Psoas muscle (tissue), 8 donors: ENCODE measurements around the gene RASSF10. TPM values are rescaled to one million over a fixed set of nuclear protein-coding genes. Genes with fewer than 3 reads are reported as not detected.

ENCODE experiments used
- ATAC-seq, 4 donors: fragments of 200-7000 bp; cut with Tn5 transposase; one replicate each; pipeline ENCODE4 v1.9.1; 2020; ENCODE audit warnings: moderate library complexity in 3 of 4, mild to moderate bottlenecking in 2 of 4
- DNase-seq, 2 donors: peaks; one replicate each; pipeline ENCODE4 v3.0.0-alpha.2; 2020
- H3K27ac ChIP-seq: fragments of 200-600 bp; one replicate; pipeline ENCODE4 v1.8.0; 2022
- H3K27me3 ChIP-seq, 3 donors: fragments of 200-600 bp in 1 of 3; one replicate each; pipeline versions ENCODE4 v1.6.1 to v1.8.0; 2013 to 2022; ENCODE audit warnings: low read length in 2 of 3, mild to moderate bottlenecking in 2 of 3, moderate library complexity in 1 of 3; ENCODE audit not compliant: insufficient read depth in 3 of 3
- H3K36me3 ChIP-seq, 2 donors: fragments of 200-600 bp in 1 of 2; one replicate each; pipeline versions ENCODE4 v1.6.1 to v1.8.0; 2013 to 2022; ENCODE audit warnings: low read depth in 1 of 2, mild to moderate bottlenecking in 1 of 2, moderate library complexity in 1 of 2; ENCODE audit not compliant: insufficient read depth in 1 of 2
- H3K4me1 ChIP-seq: fragments of 200-600 bp; one replicate; pipeline ENCODE4 v1.8.0; 2022
- H3K4me3 ChIP-seq: fragments of 200-600 bp; one replicate; pipeline ENCODE4 v1.8.0; 2022; ENCODE audit warnings: mild to moderate bottlenecking
- H3K9me3 ChIP-seq: fragments of 200-600 bp; one replicate; pipeline ENCODE4 v1.8.0; 2022
- CTCF ChIP-seq: fragments of 200-600 bp; IDR thresholded peaks from one replicate; pipeline ENCODE4 v1.8.0; 2022; ENCODE audit warnings: antibody characterized with exemption
- WGBS, 3 donors: extraction: QIAGEN DNeasy Blood & Tissue Kit; methylation state at CpG; one replicate each; pipeline versions ENCODE4 v1.1.6 to v1.1.7; 2013; 5-methylcytosine and 5-hydroxymethylcytosine counted together
- intact Hi-C, 2 donors: fragments of 100-400 bp; cut with DNase I; formaldehyde crosslinking; loops; one replicate each; pipeline versions ENCODE4 v1.11.0 to v1.14.2; 2022
- polyA plus RNA-seq, 3 donors: library from polyadenylated mRNA; stranded (reverse); fragments of 200-250 nt; gene quantifications; one replicate each; pipeline ENCODE4 v1.2.3, GENCODE V29; 2013
- total RNA-seq, 4 donors: library from RNA; stranded (reverse); fragmentation: NEBNext Ultra II Directional in 2 of 4; extraction: Animal tissue kit (Norgen Biotek cat#: 25700) in 2 of 4; gene quantifications; one replicate each; pipeline versions ENCODE4 v1.2.1 to v1.2.4, GENCODE V29; 2021 to 2023
- donor health status: healthy with polysubstance abuse.
- donor health status: DM: no; HTN: no; CAD: no; lungs with moderate emphysema.
- donor health status: Bipolar disorder and iron deficiency.
- donor health status: healthy.
- donor health status: DM: yes; HTN: yes; CAD: no.
- donor health status: DM: no; HTN: no; CAD: no.
- donor health status: DM: no; HTN: no; CAD: no.
- donor health status: DM: yes; HTN: yes; CAD: no.

RASSF10 gene
- total and polyA plus RNA-seq, 7 donors = 0.03 to 0.49 (median 0.26) TPM

DNA sequence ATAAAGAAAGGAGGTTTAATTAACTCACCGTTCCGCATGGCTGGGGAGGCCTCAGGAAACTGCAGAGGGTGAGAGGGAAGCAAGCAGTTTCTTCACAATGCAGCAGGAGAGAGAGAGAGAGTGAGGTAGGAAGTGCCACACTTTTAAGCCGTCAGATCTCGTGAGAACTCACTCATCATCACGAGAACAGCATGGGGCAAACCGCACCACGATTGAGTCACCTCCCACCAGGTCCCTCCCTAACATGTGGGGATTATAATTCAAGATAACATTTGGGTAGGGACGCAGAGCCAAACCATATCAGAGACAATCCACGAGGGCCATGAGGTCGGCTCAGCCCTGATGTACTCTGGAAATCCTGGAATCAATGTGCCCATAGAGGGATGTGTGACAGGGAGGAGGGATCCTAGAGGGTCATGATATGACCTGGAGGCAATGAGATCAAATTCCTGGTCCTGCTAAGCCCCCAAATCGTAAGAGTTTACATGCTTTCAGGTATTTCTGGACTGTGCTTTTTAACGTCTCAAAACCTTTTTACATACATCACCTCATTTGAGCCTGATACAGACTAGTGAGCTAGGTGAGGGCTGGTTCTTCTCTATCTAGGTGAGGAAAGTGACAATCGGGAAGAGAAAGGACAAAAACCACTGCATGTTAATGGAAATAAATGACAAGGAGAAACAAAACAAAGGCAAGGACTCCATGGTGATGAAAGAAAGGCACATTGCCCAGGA is 19.5 kb upstream of the RASSF10 start:
- 68 to 78% (median 77%) methylated on average over 13 of the region's 13 CpGs for WGBS, 3 donors
- no peak overlapping the region for H3K27ac ChIP-seq

DNA sequence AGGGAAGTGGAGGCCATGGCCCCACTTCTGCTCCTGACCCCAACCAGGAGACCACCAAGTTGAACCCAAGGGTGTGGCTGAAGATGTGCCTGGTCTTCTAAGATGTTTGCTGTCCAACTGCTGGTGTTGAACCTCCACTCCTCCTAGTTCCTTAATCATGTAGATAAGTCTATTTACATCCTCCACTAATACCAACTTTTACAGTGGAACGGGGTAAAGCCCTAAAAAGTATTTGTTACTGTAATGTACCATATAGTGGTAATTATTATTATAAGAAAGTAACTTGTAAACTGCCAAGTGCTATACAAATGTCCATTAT is 19.0 kb upstream of the RASSF10 start:
- no peaks in the 10 kb centered on the region for H3K9me3 ChIP-seq
- WGBS, 3 donors = 88 to 93% (median 93%) methylated on average over 1 of the region's 1 CpG
- no peak for TF ChIP-seq CTCF
- no peak for DNase-seq
- no peaks in the 10 kb centered on the region for H3K36me3 ChIP-seq
- no peaks in the 10 kb centered on the region for H3K4me1 ChIP-seq
- intact Hi-C loops = no loop called here
- no peak for ATAC-seq
- H3K4me3 ChIP-seq = no peak overlapping the region
- H3K27me3 ChIP-seq = no peaks in the 10 kb centered on the region
- no peak overlapping the region for H3K27ac ChIP-seq

More for the DNA sequence above, 19.5 kb upstream of the RASSF10 start:
- no peaks in the 10 kb centered on the region for H3K27me3 ChIP-seq
- intact Hi-C loops = no loop called here
- TF ChIP-seq CTCF = no peak
- no peaks in the 10 kb centered on the region for H3K4me1 ChIP-seq
- no peaks in the 10 kb centered on the region for H3K36me3 ChIP-seq
- no peaks in the 10 kb centered on the region for H3K9me3 ChIP-seq
- ATAC-seq = no peak
- DNase-seq = no peak
- no peak overlapping the region for H3K4me3 ChIP-seq

DNA sequence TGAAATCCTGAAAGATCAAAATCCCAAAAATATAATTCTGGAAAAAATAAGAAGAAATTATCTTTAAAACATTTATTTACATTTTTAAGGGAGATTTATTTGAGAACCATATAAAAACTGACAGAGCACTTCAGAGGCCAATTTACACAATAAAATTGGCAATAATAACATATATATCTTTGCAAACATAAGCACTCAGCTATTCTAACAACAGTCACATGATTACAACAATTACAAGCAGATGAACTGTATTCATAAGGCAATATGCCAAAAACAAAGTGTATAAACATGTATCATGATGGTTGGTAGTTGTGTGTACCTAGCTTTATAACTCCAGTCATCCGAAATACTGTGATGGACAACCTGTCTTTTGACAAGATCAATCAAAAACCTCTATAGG is 17.7 kb upstream of the RASSF10 start:
- TF ChIP-seq CTCF = no peak
- H3K9me3 ChIP-seq = no peaks in the 10 kb centered on the region
- no peaks in the 10 kb centered on the region for H3K36me3 ChIP-seq
- intact Hi-C loops = no loop called here
- 95 to 97% (median 95%) methylated on average over 1 of the region's 1 CpG for WGBS, 3 donors
- no peak for DNase-seq
- no peaks in the 10 kb centered on the region for H3K4me1 ChIP-seq
- ATAC-seq = no peak
- H3K27me3 ChIP-seq = no peaks in the 10 kb centered on the region
- no peak overlapping the region for H3K4me3 ChIP-seq
- H3K27ac ChIP-seq = no peak overlapping the region

DNA sequence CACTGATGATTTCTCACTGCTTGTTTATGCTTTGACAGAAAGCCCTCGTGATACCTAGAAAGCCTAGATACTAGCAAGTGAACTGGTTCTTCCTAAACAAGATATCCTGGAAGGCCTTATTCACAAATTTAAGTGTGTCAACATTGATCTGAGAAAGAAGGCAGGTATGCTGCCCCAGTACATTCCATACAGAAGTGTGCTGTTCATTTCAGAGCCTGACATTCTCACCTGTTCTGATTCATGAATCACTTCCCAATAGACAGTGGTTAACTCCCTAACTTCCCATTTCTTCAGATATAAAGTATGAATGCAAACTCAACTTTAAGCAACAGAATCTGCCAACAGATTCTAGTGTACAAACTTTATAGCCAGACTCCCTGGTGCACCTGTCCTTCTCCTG is 15.5 kb upstream of the RASSF10 start:
- Histone ChIP-seq H3K9me3 (no peaks in the 10 kb centered on the region), H3K36me3 (no peaks in the 10 kb centered on the region), H3K4me1 (no peaks in the 10 kb centered on the region), H3K27me3 (no peaks in the 10 kb centered on the region), H3K27ac (no peak overlapping the region), H3K4me3 (no peak overlapping the region)
- DNase-seq (no peak), ATAC-seq (no peak)
- intact Hi-C loops = no loop called here
- no peak for TF ChIP-seq CTCF
- 82 to 100% (median 83%) methylated on average over 1 of the region's 1 CpG for WGBS, 3 donors

GRCh38 chr11:12994476-12994875 is 14.6 kb upstream of the RASSF10 start:
- H3K27me3 ChIP-seq = no peaks in the 10 kb centered on the region
- WGBS, 3 donors = 80 to 82% (median 82%) methylated on average over 2 of the region's 2 CpGs
- H3K4me3 ChIP-seq = no peak overlapping the region
- ATAC-seq (no peak), DNase-seq (no peak)
- H3K9me3 ChIP-seq = no peaks in the 10 kb centered on the region
- no peaks in the 10 kb centered on the region for H3K4me1 ChIP-seq
- intact Hi-C loops = no loop called here
- TF ChIP-seq CTCF = no peak
- H3K36me3 ChIP-seq = no peaks in the 10 kb centered on the region
- no peak overlapping the region for H3K27ac ChIP-seq
